ENCODE data around the gene SPO11.

The SPO11 gene

GRCh38 chr20:57310821-57311514 is 18.6 kb upstream of the SPO11 start:
- no peak for DNase-seq (ENCODE audit: low read depth)

GRCh38 chr20:57312138-57312537 is 17.5 kb upstream of the SPO11 start:
- DNase-seq (ENCODE audit: low read depth), result no peak

- no peak for DNase-seq (ENCODE audit: low read depth)
These were observed 16.4 kb upstream of the SPO11 start for GRCh38 chr20:57313230-57313629.

- DNase-seq (ENCODE audit: low read depth), result no peak
These were observed 15.7 kb upstream of the SPO11 start for GRCh38 chr20:57313951-57314350.

- no peak for DNase-seq (ENCODE audit: low read depth)
These were observed 14.3 kb upstream of the SPO11 start for GRCh38 chr20:57315083-57315975.

GRCh38 chr20:57315976-57316480 is 13.6 kb upstream of the SPO11 start:
- DNase-seq (ENCODE audit: low read depth), result no peak

GRCh38 chr20:57316795-57317201 is 12.8 kb upstream of the SPO11 start:
- DNase-seq (ENCODE audit: low read depth), result no peak

GRCh38 chr20:57317316-57317788 is 12.3 kb upstream of the SPO11 start:
- DNase-seq (ENCODE audit: low read depth), result no peak

GRCh38 chr20:57317789-57318371 is 11.7 kb upstream of the SPO11 start:
- DNase-seq (ENCODE audit: low read depth), result no peak

- DNase-seq (ENCODE audit: low read depth), result no peak
These were observed 10.0 kb upstream of the SPO11 start for GRCh38 chr20:57319584-57319983.

- no peak for DNase-seq (ENCODE audit: low read depth)
These were observed 9.2 kb upstream of the SPO11 start for GRCh38 chr20:57320358-57320757.

- DNase-seq (ENCODE audit: low read depth), result no peak
These were observed 8.5 kb upstream of the SPO11 start for GRCh38 chr20:57321142-57321541.

GRCh38 chr20:57322476-57322875 is 7.1 kb upstream of the SPO11 start:
- DNase-seq (ENCODE audit: low read depth), result no peak

GRCh38 chr20:57323034-57323433 is 6.6 kb upstream of the SPO11 start:
- peak; percentile 28 for DNase-seq (ENCODE audit: low read depth)

GRCh38 chr20:57325632-57326356 is 3.8 kb upstream of the SPO11 start:
- DNase-seq (ENCODE audit: low read depth), result no peak

GRCh38 chr20:57326667-57327455 is 2.7 kb upstream of the SPO11 start:
- DNase-seq (ENCODE audit: low read depth), result no peak

- no peak for DNase-seq (ENCODE audit: low read depth)
These were observed 1.8 kb upstream of the SPO11 start for GRCh38 chr20:57327820-57328219.

- DNase-seq (ENCODE audit: low read depth), result peak; percentile 13
These were observed 1.4 kb downstream of the SPO11 start for GRCh38 chr20:57330998-57331397.

- DNase-seq (ENCODE audit: low read depth), result no peak
These were observed 2.8 kb downstream of the SPO11 start for GRCh38 chr20:57332105-57333089.

- DNase-seq (ENCODE audit: low read depth), result peak; percentile 6
These were observed 5.8 kb downstream of the SPO11 start for GRCh38 chr20:57335392-57335791.

Data from GM04504 (cell line).